H1 (cell line): Measurements from ENCODE around the gene OVCA2. TPM values are rescaled to one million over a fixed set of nuclear protein-coding genes. Genes with fewer than 3 reads are reported as not detected.
A peak's percentile ranks its signal among the peaks of the same experiment; 100 is the strongest.

Experiments used
- CTCF ChIA-PET: fragments of 300-600 bp; sonication (Branson Sonifier 250); formaldehyde crosslinking; loops from one replicate; lab custom pipeline; 2021; ENCODE audit not compliant: partially characterized antibody; lab: Charles Lee
- POLR2A ChIA-PET: fragments of 300-600 bp; sonication (Branson Sonifier 250); formaldehyde crosslinking; loops from one replicate; lab custom pipeline; 2021; ENCODE audit warnings: inconsistent platforms; ENCODE audit not compliant: partially characterized antibody; lab: Charles Lee
- DNase-seq, 2 experiments: peaks; one replicate each; pipeline versions ENCODE4 v3.0.0 to v3.0.0-alpha.2; 2010 to 2022; ENCODE audit warnings: low spot score in 2 of 2, low read depth in 1 of 2, mixed read lengths in 1 of 2
- FAIRE-seq: peaks from 2 replicates; lab custom pipeline; 2011; peaks lifted over from hg19 to GRCh38; lab: Jason Lieb, UNC
- H2AFZ ChIP-seq: 2 replicates; pipeline ENCODE4 v1.8.1; 2012; ENCODE audit warnings: low read length, inconsistent platforms
- H2AK5ac ChIP-seq: 2 replicates; pipeline ENCODE4 v1.6.1; 2013; ENCODE audit warnings: low read depth, low read length
- H2BK120ac ChIP-seq: replicated peaks from 2 replicates; pipeline ENCODE3; 2013; ENCODE audit warnings: low read depth, low read length, inconsistent platforms
- H2BK12ac ChIP-seq: 2 replicates; pipeline ENCODE4 v1.6.1; 2013; ENCODE audit warnings: low read depth, low read length
- H2BK15ac ChIP-seq: 2 replicates; pipeline ENCODE4 v1.6.1; 2013; ENCODE audit warnings: low read length
- H2BK20ac ChIP-seq: 2 replicates; pipeline ENCODE4 v1.6.1; 2013; ENCODE audit warnings: low read length
- H2BK5ac ChIP-seq: 2 replicates; pipeline ENCODE4 v1.6.1; 2013; ENCODE audit warnings: low read depth, low read length
- H3K14ac ChIP-seq: 2 replicates; pipeline ENCODE4 v1.6.1; 2013; ENCODE audit warnings: inconsistent platforms; ENCODE audit not compliant: insufficient read length
- H3K18ac ChIP-seq: 2 replicates; pipeline ENCODE4 v1.6.1; 2013; ENCODE audit warnings: low read length; ENCODE audit errors: extremely low read depth
- H3K23ac ChIP-seq: 2 replicates; pipeline ENCODE4 v1.6.1; 2013; ENCODE audit warnings: inconsistent platforms; ENCODE audit not compliant: insufficient read length
- H3K23me2 ChIP-seq: 2 replicates; pipeline ENCODE4 v1.6.1; 2013; ENCODE audit warnings: low read depth, low read length
- H3K27ac ChIP-seq: 2 replicates; pipeline ENCODE4 v1.6.1; 2011; ENCODE audit warnings: low read depth, low read length, inconsistent platforms
- H3K27me3 ChIP-seq, 4 experiments: replicated peaks in 1 of 4; 1 replicate in 1 of 4; 2 replicates in 3 of 4; pipeline versions ENCODE4 v1.6.1 to v1.8.1; 2011 to 2013; ENCODE audit warnings: low read length in 3 of 4, mild to moderate bottlenecking in 3 of 4, inconsistent platforms in 2 of 4, mixed read lengths in 2 of 4, moderate library complexity in 1 of 4; ENCODE audit not compliant: control insufficient read depth in 3 of 4, insufficient read depth in 3 of 4; ENCODE audit errors: extremely low read depth in 1 of 4
- H3K36me3 ChIP-seq, 4 experiments: 2 replicates each; pipeline versions ENCODE4 v1.6.1 to v1.8.1; 2011 to 2013; ENCODE audit warnings: mild to moderate bottlenecking in 4 of 4, low read length in 3 of 4, moderate library complexity in 2 of 4, control low read depth in 1 of 4, inconsistent platforms in 1 of 4; ENCODE audit not compliant: insufficient read depth in 4 of 4, control insufficient read depth in 2 of 4
- H3K4ac ChIP-seq: replicated peaks from 2 replicates; pipeline ENCODE3; 2013; ENCODE audit warnings: low read length, low read depth, mixed read lengths, inconsistent platforms; ENCODE audit not compliant: insufficient read length
- H3K4me1 ChIP-seq, 4 experiments: replicated peaks in 1 of 4; 1 replicate in 1 of 4; 2 replicates in 3 of 4; pipeline versions ENCODE4 v1.6.1 to v1.8.1; 2011 to 2013; ENCODE audit warnings: low read length in 3 of 4, inconsistent platforms in 2 of 4, mixed read lengths in 1 of 4; ENCODE audit not compliant: insufficient read depth in 4 of 4, control insufficient read depth in 3 of 4
- H3K4me2 ChIP-seq, 2 experiments: 2 replicates each; pipeline versions ENCODE4 v1.6.1 to v1.8.1; 2011 to 2013; ENCODE audit warnings: low read depth in 2 of 2, low read length in 2 of 2, control low read depth in 1 of 2, inconsistent platforms in 1 of 2, mild to moderate bottlenecking in 1 of 2; ENCODE audit not compliant: insufficient read depth in 1 of 2
- H3K4me3 ChIP-seq, 4 experiments: fragments of 200-600, 300-600 bp in 1 of 4; sonication (generic), shearing (Covaris generic), sonication (Bioruptor Twin) in 1 of 4; 2 replicates each; pipeline versions ENCODE4 v1.5.1 to v1.8.1; 2011 to 2016; ENCODE audit warnings: low read length in 4 of 4, low read depth in 3 of 4, control low read depth in 2 of 4, inconsistent platforms in 2 of 4, mild to moderate bottlenecking in 2 of 4, mixed read lengths in 1 of 4, moderate library complexity in 1 of 4; ENCODE audit not compliant: insufficient read depth in 2 of 4; ENCODE audit errors: extremely low read depth in 1 of 4
- H3K56ac ChIP-seq: replicated peaks from 2 replicates; pipeline ENCODE3; 2013; ENCODE audit warnings: low read depth, mild to moderate bottlenecking, mixed read lengths, low read length, inconsistent platforms; ENCODE audit not compliant: insufficient read length
- H3K79me1 ChIP-seq: 2 replicates; pipeline ENCODE4 v1.6.1; 2013; ENCODE audit warnings: low read depth, low read length, control low read depth
- H3K79me2 ChIP-seq, 2 experiments: 2 replicates each; pipeline versions ENCODE4 v1.6.1 to v1.8.1; 2012 to 2013; ENCODE audit warnings: low read length in 2 of 2, mild to moderate bottlenecking in 2 of 2, inconsistent platforms in 1 of 2; ENCODE audit not compliant: insufficient read depth in 2 of 2, control insufficient read depth in 1 of 2
- H3K9ac ChIP-seq, 4 experiments: replicated peaks in 1 of 4; 1 replicate in 1 of 4; 2 replicates in 3 of 4; pipeline versions ENCODE4 v1.6.1 to v1.8.1; 2011 to 2013; ENCODE audit warnings: low read depth in 3 of 4, low read length in 3 of 4, control low read depth in 2 of 4, mild to moderate bottlenecking in 2 of 4, moderate library complexity in 2 of 4, inconsistent platforms in 1 of 4; ENCODE audit errors: extremely low read depth in 1 of 4
- H3K9me3 ChIP-seq, 2 experiments: 2 replicates each; pipeline versions ENCODE4 v1.6.1 to v1.8.1; 2012 to 2013; ENCODE audit warnings: mild to moderate bottlenecking in 2 of 2, moderate library complexity in 2 of 2, control low read depth in 1 of 2, inconsistent platforms in 1 of 2, low read depth in 1 of 2, low read length in 1 of 2, mixed read lengths in 1 of 2; ENCODE audit not compliant: insufficient read depth in 2 of 2
- H4K20me1 ChIP-seq, 2 experiments: replicated peaks in 1 of 2; 2 replicates each; pipeline versions ENCODE3 to v1.8.1; 2011 to 2013; ENCODE audit warnings: inconsistent platforms in 2 of 2, low read length in 2 of 2, mild to moderate bottlenecking in 1 of 2; ENCODE audit not compliant: insufficient read depth in 2 of 2, control insufficient read depth in 1 of 2
- H4K5ac ChIP-seq: 2 replicates; pipeline ENCODE4 v1.6.1; 2013; ENCODE audit warnings: low read length, low read depth, mixed read lengths, inconsistent platforms; ENCODE audit not compliant: insufficient read length
- H4K8ac ChIP-seq: 2 replicates; pipeline ENCODE4 v1.8.0; 2013; ENCODE audit warnings: mild to moderate bottlenecking, moderate library complexity, low read length, inconsistent platforms; ENCODE audit not compliant: insufficient read depth; ENCODE audit errors: extremely low read depth
- H4K91ac ChIP-seq: replicated peaks from 2 replicates; pipeline ENCODE3; 2013; ENCODE audit warnings: low read length, mixed read lengths, inconsistent platforms; ENCODE audit not compliant: insufficient read length
- SUZ12 ChIP-seq: fragments of 200-600 bp; sonication (generic); IDR thresholded peaks from 2 replicates; pipeline ENCODE4 v1.6.1; 2012; ENCODE audit warnings: mild to moderate bottlenecking, inconsistent platforms, low read length, moderate library complexity, mixed read lengths
- WGBS, 2 experiments: shearing (Covaris generic) in 1 of 2; methylation state at CpG; one replicate each; pipeline versions ENCODE4 v1.1.6 to v1.1.7; 2013 to 2015; ENCODE audit warnings: low lambda C conversion rate in 2 of 2, mixed read lengths in 2 of 2, inconsistent platforms in 1 of 2, low coverage in 1 of 2, missing lambda C conversion rate in 1 of 2; ENCODE audit not compliant: insufficient replicate concordance in 2 of 2, insufficient coverage in 1 of 2, insufficient read length in 1 of 2; ENCODE audit errors: extremely low coverage in 1 of 2, missing lambda C conversion rate in 1 of 2; 5-methylcytosine and 5-hydroxymethylcytosine counted together
- polyA plus RNA-seq, 7 experiments: library from polyadenylated mRNA; depleted of rRNA in 3 of 7; stranded (reverse) in 5 of 7; unstranded in 2 of 7; fragments of >200 nt in 5 of 7; fragments of 200-250 nt in 2 of 7; gene quantifications; 1 replicate in 5 of 7; 2 replicates in 1 of 7; 4 replicates in 1 of 7; pipeline versions ENCODE4 v1.2.1 to v1.2.3, GENCODE V29; 2011 to 2013; ENCODE audit warnings: missing spikeins in 2 of 7, mixed read lengths in 2 of 7
- total RNA-seq: library from RNA; stranded (reverse); fragmentation: NEBNext Ultra II Directional; extraction: Animal tissue kit (Norgen Biotek cat#: 25700); gene quantifications from 2 replicates; pipeline ENCODE4 v1.2.1, GENCODE V29; 2021

The OVCA2 gene
- total and polyA plus RNA-seq, 2 of the 8 experiments (the other 6 are each of a cell fraction or from before 2014, with no cell fraction given): 15.3 to 37.0 TPM

- Histone ChIP-seq H3K27me3 (peaks cover 67 to 71% (median 69%) of the 10 kb centered on the region in 4 experiments), H2AK5ac (peak overlapping the region; percentile 7; the same call in 1 of the 2 replicates), H3K36me3 (peaks cover 0 to 6% (median 0%) of the 10 kb centered on the region in 4 experiments; a peak in 1 of 8 replicates), H4K8ac (no peak overlapping the region), H2AFZ (no peak overlapping the region), H4K91ac (no peak overlapping the region), H3K14ac (no peak overlapping the region), H3K4me1 (peaks cover 4 to 20% (median 7%) of the 10 kb centered on the region in 4 experiments), H3K23ac (no peak overlapping the region), H3K79me2 (no peaks in the 10 kb centered on the region), H3K79me1 (no peaks in the 10 kb centered on the region), H2BK5ac (no peak overlapping the region), H3K27ac (no peak overlapping the region), H2BK20ac (no peak overlapping the region), H3K4me3 (no peak overlapping the region), H3K9ac (no peak overlapping the region), H2BK12ac (no peak overlapping the region), H3K4ac (no peak overlapping the region), H3K23me2 (peaks cover 16% of the 10 kb centered on the region; the same call in 1 of the 2 replicates), H4K5ac (no peak overlapping the region), H2BK120ac (no peak overlapping the region), H4K20me1 (peaks cover 0 to 8% of the 10 kb centered on the region in 2 experiments), H3K56ac (no peak overlapping the region), H3K4me2 (no peak overlapping the region), H3K9me3 (no peaks in the 10 kb centered on the region), H2BK15ac (no peak overlapping the region), H3K18ac (no peak overlapping the region)
- FAIRE-seq (no peak), DNase-seq (no peak)
- CTCF ChIA-PET: interaction anchor here (0.6 to 5.3 kb wide), 12 partner anchors 8 to 398 kb away, joined by 3 to 47 read pairs (median 4); partner anchors contain the start of gene HIC1
- WGBS, 2 experiments: 81% methylated on average over 11 of the region's 11 CpGs; no CpG with 5 or more reads in 1 of the 2 experiments
- POLR2A ChIA-PET: interaction anchor here (0.6 to 1.2 kb wide), 3 partner anchors 10 to 24 kb away, joined by 3 to 4 read pairs (median 3); no protein-coding TSS in a partner anchor
- TF ChIP-seq SUZ12: peak; percentile 40; the same call in 1 of the 2 replicates
Measured at GRCh38 chr17:2027528-2028233, 14.1 kb upstream of the OVCA2 start.
